GM18505 (cell line): Measurements from ENCODE around the gene PARN.
"Not testable (repeated sequence)": the region's sequence is repeated elsewhere in the genome, so short reads cannot be mapped to it uniquely, and the experiment has no call there.

Experiments used
- ATAC-seq: cut with Tn5 transposase; IDR thresholded peaks from one replicate; pipeline ENCODE4 v1.9.1; 2021; ENCODE audit not compliant: unreplicated experiment
- POLR2A ChIP-seq: IDR thresholded peaks from 4 replicates; pipeline ENCODE4 v1.6.1; 2011; ENCODE audit warnings: borderline replicate concordance; ENCODE audit not compliant: insufficient read depth, insufficient read length; ENCODE audit errors: extremely low read depth

Gene PARN

GRCh38 chr16:14436401-14436955 is 193.6 kb downstream of the PARN start:
- ATAC-seq, result no peak
- no peak for TF ChIP-seq POLR2A

- no peak for ATAC-seq
- no peak for TF ChIP-seq POLR2A
These were observed 195.2 kb downstream of the PARN start for GRCh38 chr16:14434860-14435259.

DNA sequence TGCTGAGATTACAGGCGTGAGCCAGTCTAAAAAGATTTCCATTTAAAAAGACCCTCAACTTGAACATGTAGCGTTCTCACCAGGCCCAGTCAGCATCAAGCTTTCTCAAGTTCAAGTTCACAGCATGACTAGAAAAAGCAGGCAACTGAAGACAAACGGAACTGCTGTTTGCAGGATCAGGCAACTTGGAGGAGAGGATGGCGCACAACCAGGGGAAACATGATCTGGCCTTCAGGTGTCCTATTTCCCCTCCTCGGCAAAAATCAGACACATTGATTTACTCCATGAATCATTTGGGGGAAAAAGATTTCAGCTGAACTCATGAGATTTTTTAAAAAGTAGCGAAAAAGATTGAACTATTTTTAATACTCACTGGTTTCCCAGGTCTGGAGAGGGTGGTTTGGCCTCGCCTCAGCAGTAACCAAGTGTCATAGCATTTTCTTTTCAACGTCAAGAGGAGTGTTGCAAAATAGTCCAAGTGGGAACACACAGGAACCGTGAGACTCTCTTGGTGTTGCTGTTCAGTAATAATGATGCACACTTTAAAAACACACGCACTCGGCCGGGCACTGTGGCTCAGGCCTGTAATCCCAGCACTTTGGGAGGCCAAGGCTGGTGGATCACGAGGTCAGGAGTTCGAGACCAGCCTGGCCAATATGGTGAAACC is 201.0 kb downstream of the PARN start:
- ATAC-seq, result not testable (repeated sequence)

GRCh38 chr16:14428043-14428442 is 202.0 kb downstream of the PARN start:
- ATAC-seq, result no peak
- TF ChIP-seq POLR2A, result no peak

DNA sequence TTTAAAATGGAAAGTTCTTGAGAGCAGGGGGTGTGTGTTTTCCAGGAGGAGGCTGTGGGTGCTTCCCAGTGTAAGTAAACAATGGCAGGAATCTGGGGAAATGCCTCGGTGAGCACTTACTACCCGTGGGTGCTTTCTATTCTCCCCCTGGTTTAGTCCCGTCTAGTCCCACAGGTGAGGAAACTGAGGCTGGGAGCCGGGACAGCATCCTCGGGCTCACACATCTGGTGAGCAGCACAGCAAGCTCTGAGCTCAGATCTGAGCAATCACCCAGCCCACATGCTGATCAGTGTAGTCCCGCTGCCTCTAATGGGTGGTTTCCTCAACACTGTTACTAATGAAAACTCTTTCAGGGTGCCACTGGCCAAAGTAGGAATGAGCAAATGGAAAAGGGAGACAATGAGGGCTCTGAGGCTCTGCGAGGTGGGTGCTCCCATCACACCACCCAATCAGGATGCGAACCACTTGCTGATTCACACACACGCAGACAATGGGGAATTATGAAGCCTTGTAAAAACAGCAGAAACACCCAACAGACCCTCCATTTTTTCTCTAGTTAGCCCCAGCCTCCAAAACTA is 202.6 kb downstream of the PARN start:
- no peak for TF ChIP-seq POLR2A
- ATAC-seq, result no peak

DNA sequence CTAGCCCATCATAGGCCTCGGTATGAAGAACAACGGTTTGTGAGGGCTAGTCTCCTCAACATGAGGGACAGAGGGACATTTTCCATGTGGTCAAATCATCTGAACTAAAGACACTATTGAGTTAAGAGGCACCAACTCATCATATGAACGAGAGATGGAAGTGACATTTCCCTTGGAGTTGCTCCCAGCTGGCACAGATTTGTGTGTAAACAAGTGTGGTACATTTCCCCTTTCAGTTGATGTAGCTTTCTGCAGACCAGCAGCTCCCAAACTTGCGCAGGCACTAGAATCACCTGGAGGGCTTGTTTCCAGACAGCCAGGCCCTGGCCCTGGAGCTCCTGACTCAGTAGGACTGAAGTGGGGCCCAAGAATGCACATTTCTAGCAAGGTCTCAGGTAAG is 205.5 kb downstream of the PARN start:
- no peak for ATAC-seq
- TF ChIP-seq POLR2A, result no peak

- ATAC-seq, result no peak
- no peak for TF ChIP-seq POLR2A
These were observed 206.7 kb downstream of the PARN start for GRCh38 chr16:14423344-14423743.

- TF ChIP-seq POLR2A, result no peak
- ATAC-seq, result no peak
These were observed 209.2 kb downstream of the PARN start for GRCh38 chr16:14420721-14421488.

DNA sequence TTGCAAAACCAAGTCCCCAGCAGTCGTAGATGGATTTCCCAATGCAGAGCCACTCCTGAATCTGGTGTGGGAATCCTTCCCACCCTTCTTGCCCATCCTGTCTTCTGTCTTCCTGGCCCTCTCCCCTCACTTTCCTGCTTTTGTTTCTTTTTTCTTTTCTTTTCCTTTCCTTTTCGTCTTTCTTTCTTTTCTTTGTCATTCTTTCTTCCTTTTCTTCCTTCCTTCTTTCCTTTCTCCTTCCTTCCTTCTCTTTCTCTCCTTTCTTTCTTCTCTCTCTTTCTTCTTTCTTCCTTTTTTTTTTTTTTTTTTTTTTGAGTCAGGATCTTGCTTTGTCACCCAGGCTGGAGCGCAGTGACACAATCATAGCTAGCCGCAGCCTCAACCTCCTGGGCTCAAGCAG is 209.8 kb downstream of the PARN start:
- ATAC-seq, result not testable (repeated sequence)

DNA sequence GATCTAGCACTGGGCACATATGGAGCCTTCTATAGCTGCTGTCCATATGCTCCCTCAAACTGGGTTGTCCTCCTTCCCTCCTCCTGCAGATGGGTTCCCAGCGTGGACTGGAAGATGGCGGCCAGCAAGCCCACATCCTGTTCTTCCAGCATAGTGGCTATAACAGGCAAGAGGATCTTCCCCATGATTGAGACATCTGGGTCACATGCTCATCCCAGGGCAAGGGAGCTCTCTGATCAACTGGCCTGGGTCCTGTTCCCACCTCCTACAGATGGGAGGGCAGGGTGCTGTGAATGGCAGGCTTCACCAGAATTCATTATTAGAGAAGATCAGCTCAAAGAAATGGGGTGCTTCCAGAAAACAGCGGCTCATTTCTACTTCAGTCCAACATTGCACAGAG is 210.2 kb downstream of the PARN start:
- no peak for ATAC-seq
- TF ChIP-seq POLR2A, result no peak

GRCh38 chr16:14418795-14419225 is 211.2 kb downstream of the PARN start:
- TF ChIP-seq POLR2A, result no peak
- ATAC-seq, result no peak

- TF ChIP-seq POLR2A, result no peak
- ATAC-seq, result no peak
These were observed 213.9 kb downstream of the PARN start for GRCh38 chr16:14416184-14416583.

DNA sequence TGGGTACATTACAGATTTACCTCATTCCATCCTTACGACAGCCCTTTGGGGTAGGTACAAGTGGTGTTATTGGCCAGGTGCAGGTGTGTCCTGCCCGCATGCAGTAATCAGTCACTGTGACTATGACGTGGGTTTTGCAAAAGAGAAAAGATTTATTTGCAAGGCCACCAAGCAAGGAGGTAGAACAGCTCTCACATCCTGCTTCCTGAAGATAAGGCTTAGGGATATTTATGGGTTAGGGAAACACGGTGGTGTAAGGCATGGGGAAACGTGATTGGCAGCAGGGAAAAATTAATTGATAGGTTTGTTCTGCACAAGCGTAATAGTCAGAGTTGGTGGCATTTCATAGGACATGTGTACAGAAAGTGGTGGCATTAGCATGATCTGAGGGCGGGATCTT is 214.8 kb downstream of the PARN start:
- no peak for ATAC-seq
- no peak for TF ChIP-seq POLR2A

DNA sequence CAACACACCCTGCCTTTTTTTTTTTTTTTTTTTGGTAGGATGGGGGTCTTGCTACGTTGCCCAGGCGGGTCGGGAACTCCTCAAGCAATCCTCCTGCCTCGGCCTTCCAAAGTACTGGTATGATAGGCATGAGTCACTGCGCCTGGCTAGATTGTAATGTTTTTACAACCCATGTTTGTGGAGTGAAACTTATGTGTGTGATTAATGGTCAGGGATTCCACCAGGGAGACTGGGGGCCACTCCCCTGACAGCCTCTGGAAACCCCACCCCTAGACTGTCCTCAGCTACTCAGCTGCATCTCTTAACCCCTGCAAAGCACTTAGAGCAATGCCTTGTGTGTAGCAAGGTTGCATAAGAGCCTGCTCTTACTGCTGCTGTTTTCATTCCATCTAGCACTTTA is 220.5 kb downstream of the PARN start:
- no peak for ATAC-seq
- no peak for TF ChIP-seq POLR2A
